ENCODE results near the gene NLRP7. TPM values are rescaled to one million over a fixed set of nuclear protein-coding genes. Genes with fewer than 3 reads are reported as not detected.
"Not testable (repeated sequence)": the region's sequence is repeated elsewhere in the genome, so short reads cannot be mapped to it uniquely, and the experiment has no call there.

Gene NLRP7
- total and polyA plus RNA-seq, 2 donors (not counting 3 experiments of a cell fraction or from before 2014, with no cell fraction given) = not detected

DNA sequence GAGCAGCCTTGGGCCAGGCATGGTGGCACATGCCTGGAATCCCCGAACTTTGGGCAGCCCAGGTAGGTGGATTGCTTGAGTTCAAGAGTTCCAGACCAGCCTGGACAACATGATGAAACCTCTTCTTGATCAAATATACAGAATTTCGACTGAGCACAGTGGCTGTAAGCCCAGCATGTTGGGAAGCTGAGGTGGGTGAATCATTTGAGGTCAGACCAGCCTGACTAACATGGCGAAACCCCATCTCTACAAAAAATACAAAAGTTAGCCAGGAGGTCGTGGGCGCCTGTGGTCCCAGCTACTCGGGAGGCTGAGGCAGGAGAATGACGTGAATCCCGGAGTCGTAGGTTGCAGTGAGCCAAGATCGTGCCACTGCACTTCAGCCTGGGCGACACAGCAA, 8.0 kb upstream of the NLRP7 start:
- H3K9ac ChIP-seq (replicated peaks; ENCODE audit: extremely low read depth, insufficient read depth, low read length) = no peak overlapping the region
- H2AFZ ChIP-seq (ENCODE audit: low read depth, low read length) = no peak overlapping the region
- no peak for DNase-seq (ENCODE audit: low read depth, low spot score)
- intact Hi-C loops (cut with micrococcal nuclease) (no loop called here), dilution Hi-C loops (cut with MboI; ENCODE audit: extremely low pct_ligation_motif_present, low sequenced_read_pairs) (no loop called here)
- POLR2A ChIA-PET = no interaction called here
- no peaks in the 10 kb centered on the region for H3K4me1 ChIP-seq (ENCODE audit: control insufficient read depth, extremely low read depth, insufficient read depth, low read length)
- H3K9me3 ChIP-seq (replicated peaks; ENCODE audit: control insufficient read depth, insufficient read depth, low read length) = no peaks in the 10 kb centered on the region
- CTCF ChIA-PET = no interaction called here
- H3K9me1 ChIP-seq (replicated peaks; ENCODE audit: control insufficient read depth, extremely low read depth, insufficient read depth, low read length) = no peaks in the 10 kb centered on the region
- FAIRE-seq = no peak
- H3K4me2 ChIP-seq (ENCODE audit: insufficient read depth, low read length) = no peak overlapping the region
- H3K27me3 ChIP-seq (ENCODE audit: control insufficient read depth in 2 of 2, insufficient read depth in 2 of 2, low read length in 2 of 2) = no peaks in the 10 kb centered on the region
- no peak overlapping the region for H3K4me3 ChIP-seq (replicated peaks in 1 of 3; ENCODE audit: insufficient read depth in 1 of 3, low read depth in 1 of 3, low read length in 3 of 3)
- H3K27ac ChIP-seq (ENCODE audit: insufficient read depth, low read depth, low read length) = no peak overlapping the region
- no peak for TF ChIP-seq JUN (IDR thresholded peaks at IDR 0.05; ENCODE audit: borderline replicate concordance, insufficient read depth, insufficient read length, low read depth)
- TF ChIP-seq CTCF (IDR thresholded peaks at IDR 0.05; ENCODE audit: extremely low read depth in 1 of 2, insufficient read depth in 1 of 2, low read depth in 1 of 2, low read length in 2 of 2) = no peak
- TF ChIP-seq MAX (IDR thresholded peaks at IDR 0.05; ENCODE audit: insufficient read depth, insufficient read length) = no peak
- TF ChIP-seq POLR2AphosphoS5 (IDR thresholded peaks at IDR 0.05; ENCODE audit: insufficient read depth, low read depth, low read length) = no peak
- no peak for TF ChIP-seq FOS (IDR thresholded peaks at IDR 0.05; ENCODE audit: borderline replicate concordance, insufficient read depth, low read length)
- no TSS peak for BruUV-seq (replicated peaks)
- H3K79me2 ChIP-seq (ENCODE audit: control insufficient read depth, insufficient read depth, low read length) = no peaks in the 10 kb centered on the region
- no peaks in the 10 kb centered on the region for H3K36me3 ChIP-seq (ENCODE audit: control insufficient read depth in 2 of 2, extremely low read depth in 1 of 2, insufficient read depth in 2 of 2, low read length in 2 of 2)
- H4K20me1 ChIP-seq (replicated peaks; ENCODE audit: control insufficient read depth, extremely low read depth, insufficient read depth, low read length) = no peaks in the 10 kb centered on the region

- dilution Hi-C loops (cut with MboI; ENCODE audit: extremely low pct_ligation_motif_present, low sequenced_read_pairs); H3K36me3 ChIP-seq (ENCODE audit: control insufficient read depth in 2 of 2, extremely low read depth in 1 of 2, insufficient read depth in 2 of 2, low read length in 2 of 2); H3K27ac ChIP-seq (ENCODE audit: insufficient read depth, low read depth, low read length); CTCF ChIA-PET; H3K79me2 ChIP-seq (ENCODE audit: control insufficient read depth, insufficient read depth, low read length); POLR2A ChIA-PET; intact Hi-C loops (cut with micrococcal nuclease); H3K27me3 ChIP-seq (ENCODE audit: control insufficient read depth in 2 of 2, insufficient read depth in 2 of 2, low read length in 2 of 2); H3K4me1 ChIP-seq (ENCODE audit: control insufficient read depth, extremely low read depth, insufficient read depth, low read length); H3K9ac ChIP-seq (replicated peaks; ENCODE audit: extremely low read depth, insufficient read depth, low read length); DNase-seq (ENCODE audit: low read depth, low spot score); H3K4me3 ChIP-seq (replicated peaks in 1 of 3; ENCODE audit: insufficient read depth in 1 of 3, low read depth in 1 of 3, low read length in 3 of 3); FAIRE-seq; H4K20me1 ChIP-seq (replicated peaks; ENCODE audit: control insufficient read depth, extremely low read depth, insufficient read depth, low read length); H3K9me1 ChIP-seq (replicated peaks; ENCODE audit: control insufficient read depth, extremely low read depth, insufficient read depth, low read length); H3K4me2 ChIP-seq (ENCODE audit: insufficient read depth, low read length); BruUV-seq (replicated peaks); H3K9me3 ChIP-seq (replicated peaks; ENCODE audit: control insufficient read depth, insufficient read depth, low read length): not testable (repeated sequence)
- peak overlapping the region; percentile 64 for H2AFZ ChIP-seq (ENCODE audit: low read depth, low read length)
Measured at GRCh38 chr19:54953345-54953713, 6.0 kb upstream of the NLRP7 start.
